DMS 273 treated with DMSO at 0.1 percent for 48 hours (cell line): ENCODE data around the gene UPP1.
"Not testable (repeated sequence)": the region's sequence is repeated elsewhere in the genome, so short reads cannot be mapped to it uniquely, and the experiment has no call there.

Experiments used
- DNase-seq: peaks from one replicate; lab custom pipeline; 2025; lab: John Stamatoyannopoulos, UW

UPP1 gene

DNA sequence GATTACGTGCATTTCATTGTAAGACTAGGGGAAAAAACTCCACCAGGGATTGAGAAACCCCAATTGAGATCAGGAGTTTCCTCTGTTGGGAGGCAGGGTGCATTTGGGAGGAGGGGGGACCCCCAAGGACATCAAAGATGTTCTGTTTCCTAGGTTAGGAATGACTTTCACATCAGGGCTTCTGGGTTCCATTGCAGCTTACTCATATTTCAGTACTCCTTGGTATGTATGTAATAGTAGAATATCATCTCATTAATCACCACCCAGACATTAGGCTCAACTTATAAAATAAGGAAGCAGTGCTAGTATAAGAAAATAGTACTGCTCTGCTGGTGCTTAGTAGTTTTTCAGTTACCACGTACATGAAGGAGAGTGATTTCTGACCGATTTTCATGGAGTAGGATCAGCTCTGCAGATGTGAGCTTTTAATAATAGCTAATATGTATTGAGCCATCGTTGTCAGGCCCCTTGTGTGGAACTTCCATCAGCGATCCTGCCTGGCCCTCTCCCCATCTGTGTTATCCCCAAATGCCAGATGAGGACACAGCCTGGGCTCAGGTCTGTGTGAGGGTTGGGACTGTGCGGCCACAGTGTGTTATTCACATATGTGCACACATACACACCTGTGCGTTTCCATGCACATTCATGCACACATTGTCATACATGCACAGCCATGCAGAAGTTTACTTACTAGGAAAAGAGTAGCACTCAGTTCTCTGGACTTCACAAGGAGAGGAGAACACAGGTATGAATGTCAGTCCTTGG, 23.5 kb downstream of the UPP1 start:
- DNase-seq, result no peak

DNA sequence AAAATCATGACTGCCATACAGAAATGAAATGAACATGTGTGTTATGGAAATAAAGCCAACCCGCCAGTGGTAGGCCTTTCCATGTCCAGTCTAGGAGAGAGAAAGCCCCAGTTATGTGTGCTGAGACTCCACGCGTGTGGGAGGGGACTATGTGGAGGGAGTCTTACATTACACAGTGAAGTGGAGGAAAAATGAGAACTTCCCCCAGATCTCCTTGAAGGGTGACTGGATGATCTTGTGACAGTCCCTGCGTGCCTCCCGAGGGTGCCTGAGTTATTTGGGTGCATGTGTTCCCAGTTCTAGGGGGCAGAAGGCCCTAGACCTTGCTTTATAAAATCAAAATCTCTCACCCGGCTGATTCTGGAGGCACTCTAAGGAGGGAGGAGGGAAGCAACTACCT, 24.2 kb downstream of the UPP1 start:
- DNase-seq, result no peak

DNA sequence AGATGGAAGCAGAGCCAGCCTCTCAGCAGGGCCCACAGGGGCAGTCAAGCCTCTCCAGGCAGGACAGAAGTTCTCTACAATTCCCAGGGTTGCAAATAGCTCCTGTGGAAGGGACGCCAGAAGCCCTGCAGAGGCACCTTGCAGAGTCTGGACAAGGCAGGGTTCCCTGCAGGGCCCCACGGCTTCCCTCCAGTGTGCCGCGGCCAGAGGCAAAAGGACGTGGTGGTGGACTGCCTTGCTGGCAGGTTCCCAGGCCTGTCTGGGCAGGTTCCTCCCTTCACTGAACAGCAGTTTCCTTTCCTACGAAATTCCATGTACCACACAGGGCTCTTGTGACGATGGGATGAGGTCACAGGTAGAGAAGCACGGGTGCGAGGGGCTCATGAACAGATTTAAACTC, 25.1 kb downstream of the UPP1 start:
- no peak for DNase-seq

DNA sequence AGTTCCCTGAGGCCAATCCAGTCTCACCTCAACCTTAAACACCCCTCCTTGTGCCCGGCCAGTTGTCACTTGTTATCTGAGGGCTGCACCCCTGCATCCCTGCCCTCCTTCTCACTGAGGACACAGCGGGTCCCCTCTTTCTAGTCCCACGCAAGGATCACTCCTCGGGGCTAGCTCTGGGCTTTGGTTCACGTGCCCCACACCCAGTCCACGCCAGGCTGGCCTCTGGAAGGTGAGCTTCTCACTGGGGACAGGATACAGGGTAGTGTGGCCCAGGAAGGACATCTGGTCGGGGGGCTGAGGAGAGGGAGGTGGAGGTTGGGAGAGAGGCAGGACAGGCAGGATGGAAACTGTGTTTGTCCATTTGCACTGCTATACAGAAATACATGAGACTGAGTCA, 25.5 kb downstream of the UPP1 start:
- DNase-seq, result no peak

DNA sequence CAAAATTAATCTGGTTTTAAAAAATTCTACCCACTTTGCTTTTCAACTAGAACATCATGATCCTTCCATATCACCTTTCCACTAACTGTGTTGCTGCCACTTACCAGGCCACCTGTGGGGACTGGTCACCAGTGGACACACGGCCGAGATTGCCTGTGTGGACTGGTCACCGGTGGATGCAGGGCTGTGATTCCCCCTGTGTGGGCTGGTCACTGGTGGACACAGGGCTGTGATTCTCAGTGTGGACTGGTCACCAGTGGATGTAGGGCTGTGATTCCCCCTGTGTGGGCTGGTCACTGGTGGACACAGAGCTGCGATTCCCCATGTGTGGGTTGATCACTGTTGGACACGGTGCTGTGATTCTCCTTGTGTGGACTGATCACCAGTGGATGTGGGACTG, 27.0 kb downstream of the UPP1 start:
- DNase-seq, result no peak

DNA sequence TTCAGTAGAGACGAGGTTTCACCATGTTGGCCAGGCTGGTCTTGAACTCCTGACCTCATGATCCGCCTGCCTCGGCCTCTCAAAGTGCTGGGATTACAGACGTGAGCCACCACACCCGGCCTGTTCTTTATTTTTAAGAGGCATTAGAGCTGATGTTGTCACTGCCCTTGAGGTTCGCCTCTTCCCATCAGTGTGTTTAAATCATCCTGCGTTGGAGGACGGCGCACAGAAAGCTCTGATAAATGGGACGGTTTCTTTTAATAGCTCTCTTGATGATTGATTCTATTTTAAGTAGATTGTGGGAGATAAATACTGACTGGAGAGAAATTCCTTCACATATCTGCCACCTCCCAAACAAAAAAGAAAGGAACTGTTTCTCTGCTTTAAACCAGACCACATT, 29.0 kb downstream of the UPP1 start:
- no peak for DNase-seq

DNA sequence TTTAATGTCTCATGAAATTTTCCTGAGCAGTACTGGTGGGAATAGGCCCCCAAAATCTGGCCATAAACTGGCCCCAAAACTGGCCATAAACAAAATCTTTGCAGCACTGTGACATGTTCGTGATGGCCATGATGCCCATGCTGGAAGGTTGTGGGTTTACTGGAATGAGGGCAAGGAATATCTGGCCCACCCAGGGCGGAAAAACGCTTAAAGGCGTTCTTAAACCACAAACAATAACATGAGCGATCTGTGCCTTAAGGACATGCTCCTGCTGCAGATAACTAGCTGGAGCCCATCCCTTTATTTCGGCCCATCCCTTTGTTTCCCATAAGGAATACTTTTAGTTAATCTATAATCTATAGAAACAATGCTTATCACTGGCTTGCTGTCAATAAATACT, 31.5 kb downstream of the UPP1 start:
- DNase-seq, result not testable (repeated sequence)

DNA sequence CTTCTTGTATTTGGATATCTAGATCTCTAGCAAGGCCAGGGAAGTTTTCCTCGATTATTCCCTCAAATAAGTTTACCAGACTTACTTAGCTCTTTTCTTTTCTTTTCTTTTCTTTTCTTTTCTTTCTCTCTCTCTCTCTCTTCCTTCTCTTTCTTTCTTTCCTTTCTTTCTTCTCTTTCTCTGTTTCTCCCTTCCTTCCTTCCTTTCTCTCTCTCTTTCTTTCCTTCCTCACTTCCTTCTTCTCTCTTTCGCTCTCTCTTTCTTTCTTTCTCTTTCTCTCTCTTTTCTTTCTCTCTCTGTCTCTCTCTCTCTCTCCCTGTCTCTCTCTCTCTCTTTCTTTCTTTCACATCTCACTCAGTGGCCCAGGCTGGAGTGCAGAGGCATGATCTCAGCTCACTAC, 37.0 kb downstream of the UPP1 start:
- DNase-seq, result no peak

DNA sequence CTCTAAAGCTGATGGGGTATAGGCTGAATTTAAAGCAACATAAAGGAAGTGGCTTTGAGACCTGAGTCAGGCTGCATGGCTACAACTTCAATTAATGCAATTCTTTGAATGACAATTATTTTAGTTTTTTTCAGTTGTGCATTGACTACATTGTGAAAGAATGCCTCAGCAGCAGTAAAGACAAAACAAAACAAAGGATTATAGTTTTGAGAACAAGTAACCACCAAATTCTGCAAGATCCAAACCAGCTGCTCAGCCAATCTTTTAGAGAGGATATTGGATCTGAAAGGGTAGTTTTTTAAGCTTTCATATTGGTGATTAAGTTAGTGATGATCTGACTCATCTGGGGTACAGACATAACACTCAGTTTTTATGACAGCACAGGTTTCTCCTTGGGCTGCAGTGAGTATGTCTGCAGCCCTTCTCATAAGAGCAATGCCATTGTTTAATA, 41.6 kb downstream of the UPP1 start:
- no peak for DNase-seq

DNA sequence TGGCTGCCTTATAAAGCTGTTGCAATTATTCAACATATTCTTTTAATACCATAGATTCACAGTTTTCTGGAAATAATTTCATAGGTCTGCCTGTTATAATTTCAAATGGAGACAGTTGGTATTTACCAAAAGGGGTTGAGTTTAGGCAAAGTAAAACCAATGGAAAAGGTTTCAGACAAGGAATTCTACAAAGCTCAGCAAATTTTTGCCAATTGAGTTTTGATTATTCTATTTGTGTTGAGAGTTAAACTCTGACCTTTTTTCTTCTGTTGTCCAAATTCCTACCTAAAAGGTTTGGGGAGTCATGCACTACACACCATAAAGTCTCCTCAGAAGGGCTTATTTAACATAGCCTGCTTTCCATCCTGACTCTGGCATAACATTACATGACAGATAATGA, 43.7 kb downstream of the UPP1 start:
- no peak for DNase-seq

DNA sequence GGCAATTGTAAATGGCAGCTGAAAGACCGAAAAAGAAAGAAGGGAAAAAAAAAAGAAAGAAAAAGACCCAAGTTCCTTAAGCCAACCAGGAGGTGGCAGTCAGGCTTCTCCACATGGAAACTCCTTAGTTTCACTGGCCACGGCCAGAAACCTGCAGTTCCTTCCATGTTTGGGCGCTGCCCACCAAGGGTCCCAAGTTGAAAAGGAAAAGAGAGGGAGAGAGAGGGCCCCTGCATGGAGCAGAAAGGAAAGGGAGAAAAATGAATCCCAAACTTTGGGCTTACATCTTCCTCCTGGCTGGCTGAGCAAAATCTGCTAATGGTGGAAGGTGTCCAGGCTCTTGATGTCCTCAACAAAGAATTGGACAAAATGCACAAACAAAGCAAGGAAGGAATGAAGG, 50.4 kb downstream of the UPP1 start:
- DNase-seq, result no peak

DNA sequence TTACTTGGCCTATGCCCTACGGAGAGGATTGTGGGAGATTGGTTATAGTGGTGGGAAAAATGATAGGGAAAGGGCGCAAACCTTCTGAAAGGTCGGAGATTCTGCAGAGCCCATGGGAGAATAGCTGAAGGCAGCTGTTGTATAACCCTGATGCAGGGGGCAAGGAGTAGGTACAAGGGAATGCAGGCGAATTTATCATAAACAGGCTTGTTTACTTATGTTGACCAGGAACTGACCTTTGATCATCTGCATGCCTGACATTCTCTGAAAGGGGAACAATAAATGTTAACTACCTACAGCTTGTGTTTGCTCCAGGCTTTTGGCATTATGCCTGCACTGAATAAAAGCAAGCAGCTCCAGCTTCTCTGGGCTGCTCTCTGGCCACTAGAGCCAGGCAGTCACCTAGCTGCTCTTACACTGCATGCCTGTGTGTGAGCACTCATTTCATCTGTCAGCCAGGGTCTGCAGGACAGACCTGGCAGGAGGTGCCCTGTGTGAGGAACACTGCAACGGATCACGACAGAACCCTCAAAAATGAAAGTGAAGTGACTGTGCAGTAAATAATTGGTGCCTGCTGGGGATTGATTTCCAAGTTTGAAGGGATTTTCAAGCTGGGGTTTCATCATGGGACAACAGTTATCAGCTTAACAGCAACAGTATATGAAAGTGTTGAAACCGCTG, 51.1 kb downstream of the UPP1 start:
- DNase-seq, result no peak

DNA sequence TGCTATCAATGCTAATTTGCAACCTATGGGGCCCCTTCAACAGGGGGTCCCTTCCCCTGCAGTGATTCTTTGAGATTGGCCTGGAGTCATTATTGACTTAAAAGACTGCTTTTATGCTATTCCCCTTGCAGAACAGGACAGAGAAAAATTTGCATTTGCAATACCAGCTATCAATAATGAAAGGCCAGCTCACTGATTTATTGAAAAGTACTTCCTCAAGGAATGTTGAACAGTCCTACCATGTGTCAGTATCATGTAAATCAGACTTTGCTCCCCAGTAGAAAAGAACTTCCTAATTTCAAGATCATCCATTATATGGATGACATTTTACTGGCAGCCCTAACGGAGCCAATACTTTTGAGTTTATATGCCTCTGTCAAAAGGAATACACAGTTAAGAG, 52.5 kb downstream of the UPP1 start:
- DNase-seq, result no peak

DNA sequence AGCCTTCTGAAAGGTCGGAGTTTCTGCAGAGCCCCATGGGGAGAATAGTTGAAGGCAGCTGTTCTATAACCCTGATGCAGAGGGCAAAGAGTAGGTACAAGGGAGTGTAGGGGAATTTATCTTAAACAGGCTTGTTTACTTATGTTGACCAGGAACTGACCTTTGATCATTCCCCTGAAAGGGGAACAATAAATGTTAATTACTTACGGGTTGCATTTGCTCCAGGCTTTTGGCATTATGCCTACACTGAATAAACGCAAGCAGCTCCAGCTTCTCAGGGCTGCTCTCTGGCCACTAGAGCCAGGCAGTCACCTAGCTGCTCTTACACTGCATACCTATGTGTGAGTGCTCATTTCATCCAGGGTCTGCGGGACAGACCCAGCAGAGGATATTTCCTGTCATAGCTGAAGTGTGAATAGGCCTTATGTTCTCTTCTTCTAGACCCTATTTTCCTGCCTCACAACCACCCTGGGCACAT, 55.3 kb downstream of the UPP1 start:
- no peak for DNase-seq

DNA sequence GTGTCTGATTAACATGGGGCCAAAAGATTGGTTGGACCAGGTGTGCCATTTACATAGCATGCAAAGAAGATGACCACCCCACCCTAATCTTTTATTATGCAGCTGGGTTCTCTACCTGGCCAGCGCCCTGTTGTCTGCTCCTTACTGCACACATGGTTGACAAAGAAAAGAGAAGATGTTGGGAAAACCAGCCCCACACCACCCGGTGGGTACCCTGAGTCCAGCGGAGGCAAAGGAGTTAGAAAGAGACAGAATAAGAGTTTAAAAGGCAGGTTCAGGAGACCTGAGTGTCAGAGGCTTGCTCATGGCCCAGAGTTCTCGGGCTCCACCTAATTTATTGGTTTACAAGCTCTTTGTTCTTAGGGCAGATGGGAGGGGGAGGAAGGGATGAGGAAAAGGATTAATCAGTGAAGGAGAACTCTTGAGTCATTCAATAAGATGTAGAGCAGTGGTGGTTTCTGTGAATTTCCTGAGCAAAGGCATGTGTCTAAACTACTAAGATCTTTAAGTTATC, 58.1 kb downstream of the UPP1 start:
- DNase-seq, result no peak

DNA sequence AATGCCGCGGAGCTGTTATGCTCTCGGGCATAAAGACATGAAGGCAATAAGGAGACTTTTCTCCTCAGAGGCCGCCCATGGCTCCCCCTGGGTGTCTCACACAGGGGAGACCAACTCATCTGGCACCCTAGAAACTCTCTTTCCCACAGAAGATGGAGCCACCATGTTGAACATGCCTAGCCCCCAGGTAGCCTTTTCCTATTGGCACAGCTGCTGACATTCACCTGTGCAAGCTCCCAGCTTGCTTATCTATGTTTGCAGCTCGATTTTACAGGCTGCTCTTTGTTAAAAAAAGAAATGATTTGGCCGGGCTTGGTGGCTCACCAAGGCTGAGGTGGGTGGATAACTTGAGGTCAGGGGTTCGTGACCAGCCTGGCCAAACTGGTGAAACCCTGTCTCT, 58.6 kb downstream of the UPP1 start:
- not testable (repeated sequence) for DNase-seq

DNA sequence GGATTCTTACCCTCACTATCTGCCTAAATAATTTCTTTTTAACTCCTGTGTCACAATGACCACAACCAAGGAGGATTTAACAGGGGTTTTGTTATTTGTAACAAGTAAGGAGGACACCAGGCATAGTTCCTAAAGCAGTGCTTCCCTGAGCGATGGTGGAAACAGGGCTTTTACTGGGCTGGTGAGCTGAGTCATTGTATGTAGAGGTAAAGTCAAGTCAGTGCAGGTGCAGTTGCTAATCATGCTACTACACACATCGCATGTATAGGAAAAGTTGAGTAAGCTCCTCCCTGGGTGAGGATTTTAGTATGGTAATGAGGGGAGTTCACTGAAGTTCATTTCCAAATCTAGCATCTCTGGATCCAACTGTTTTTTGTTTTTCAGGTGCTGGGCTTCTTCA, 59.2 kb downstream of the UPP1 start:
- DNase-seq, result no peak

DNA sequence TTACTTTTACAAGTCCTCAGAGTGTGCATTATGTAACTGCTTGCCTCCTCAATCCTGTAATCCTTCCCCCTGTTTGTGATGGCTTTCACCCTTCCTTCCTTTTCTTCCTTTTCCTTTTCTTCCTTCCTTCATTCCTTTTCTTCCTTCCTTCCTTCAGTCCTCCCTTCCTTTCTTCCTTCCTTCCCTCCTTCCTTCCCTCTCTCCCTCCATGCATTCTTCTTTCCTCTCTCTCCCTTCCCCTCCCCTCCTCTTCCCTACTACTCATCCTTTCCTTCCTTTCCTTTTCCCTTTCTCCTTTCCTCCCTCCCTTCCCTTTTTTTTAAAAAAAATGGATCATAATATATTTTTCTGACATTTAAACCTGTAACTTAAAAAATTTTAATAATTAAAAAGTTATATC, 60.0 kb downstream of the UPP1 start:
- DNase-seq, result no peak

DNA sequence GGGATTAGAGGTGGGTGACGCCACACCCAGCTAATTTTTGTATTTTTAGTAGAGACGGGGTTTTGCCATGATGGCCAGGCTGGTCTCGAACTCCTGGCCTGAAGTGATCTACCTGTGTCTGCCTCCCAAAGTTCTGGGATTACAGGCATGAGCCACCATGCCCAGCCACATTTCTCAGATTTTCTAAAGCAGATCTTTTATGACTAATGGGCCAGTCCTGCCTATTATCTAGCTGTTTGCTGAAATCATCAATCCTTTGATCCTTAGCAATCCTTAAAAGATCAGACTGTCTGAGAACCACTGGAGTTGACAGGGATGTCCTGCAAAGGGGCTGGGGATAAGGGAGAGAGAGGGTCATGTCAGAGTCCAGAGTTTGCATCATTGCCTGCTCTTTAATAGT, 61.0 kb downstream of the UPP1 start:
- DNase-seq, result no peak

DNA sequence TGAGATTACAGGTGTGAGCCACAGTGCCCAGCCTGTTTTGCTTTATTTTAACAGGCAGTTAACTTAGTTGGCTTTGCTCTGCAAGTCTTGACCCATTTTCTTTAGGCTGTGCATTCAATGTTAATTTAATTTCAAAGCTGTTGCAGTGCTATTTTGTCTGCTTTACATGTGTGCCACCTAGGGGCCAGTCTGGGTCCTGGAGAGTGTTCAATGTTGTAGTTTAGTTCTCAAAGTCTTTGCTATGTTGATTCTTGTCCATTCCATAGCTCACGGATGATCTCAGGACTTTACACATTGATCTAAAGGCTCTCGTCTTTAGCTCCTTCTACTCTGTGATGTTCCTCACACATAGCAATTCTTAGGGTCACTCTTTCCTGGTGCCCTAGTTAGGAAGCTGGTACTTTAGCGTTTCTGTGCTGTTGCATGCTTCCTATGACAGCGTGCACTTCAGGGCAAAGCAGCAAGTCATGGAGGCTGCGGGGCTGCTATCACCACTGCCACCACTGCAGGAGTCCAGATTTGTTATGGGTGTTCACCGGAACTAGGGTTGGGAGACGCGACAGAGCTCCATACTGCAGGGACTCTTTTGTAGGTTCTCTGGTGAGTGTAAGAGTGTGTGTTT, 65.8 kb downstream of the UPP1 start:
- DNase-seq, result no peak
